ENCODE measurements around the gene SCARF2. TPM values are rescaled to one million over a fixed set of nuclear protein-coding genes. Genes with fewer than 3 reads are reported as not detected.

The SCARF2 gene
- total and polyA plus RNA-seq, 3 donors from 2014 or later, result 3.3 to 12.3 (median 10.4) TPM

- Histone ChIP-seq H3K27me3 (no peaks in the 10 kb centered on the region), H3K4me3 (no peak overlapping the region), H3K9me3 (no peaks in the 10 kb centered on the region), H3K36me3 (ENCODE audit: low read depth, missing control alignments) (no peaks in the 10 kb centered on the region), H3K27ac (no peak overlapping the region), H3K4me1 (peaks cover 3% of the 10 kb centered on the region)
- intact Hi-C loops (cut with DNase I; ENCODE audit: low total_unique reads), result no loop called here
- 66 to 90% methylated on average over 3 of the region's 3 CpGs for WGBS, 2 donors
- no peak for DNase-seq
- no peak for TF ChIP-seq POLR2A (IDR thresholded peaks at IDR 0.05)
- TF ChIP-seq CTCF (IDR thresholded peaks at IDR 0.05), result no peak
Observed at GRCh38 chr22:20459152-20459542, 21.5 kb upstream of the SCARF2 start.

DNA sequence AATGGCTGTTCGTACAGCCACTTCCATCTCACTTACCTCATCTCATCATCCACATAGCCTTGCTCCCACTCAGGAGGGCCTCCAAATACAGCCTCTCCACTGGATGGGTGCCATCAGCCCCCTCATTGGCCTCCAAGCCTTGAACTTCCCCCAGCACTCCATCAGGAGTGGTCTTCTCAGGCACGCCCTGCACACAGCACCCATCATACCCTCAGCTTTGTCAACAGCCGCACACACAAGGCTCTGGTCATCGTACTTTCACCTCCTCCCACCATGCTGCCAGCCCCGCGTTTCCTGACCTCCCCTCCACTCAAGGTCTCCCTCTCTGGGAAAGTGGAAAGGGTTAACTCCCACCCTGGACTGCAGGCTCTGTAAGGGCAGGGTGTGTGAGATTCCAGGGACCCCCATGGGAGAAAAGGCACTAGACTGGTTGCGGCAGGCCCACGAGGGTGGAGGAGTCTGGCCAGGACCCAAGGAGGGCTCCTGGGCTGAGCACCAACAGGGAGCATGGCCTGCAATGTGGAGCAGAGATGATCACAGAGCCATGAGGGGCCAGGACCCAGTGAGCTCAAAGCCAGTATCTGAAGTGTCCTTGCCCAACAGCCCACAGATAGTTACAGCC, 21.0 kb upstream of the SCARF2 start:
- Histone ChIP-seq H3K36me3 (ENCODE audit: low read depth, missing control alignments) (no peaks in the 10 kb centered on the region), H3K9me3 (no peaks in the 10 kb centered on the region), H3K27me3 (no peaks in the 10 kb centered on the region), H3K4me3 (no peak overlapping the region), H3K27ac (no peak overlapping the region), H3K4me1 (peaks cover 3% of the 10 kb centered on the region)
- intact Hi-C loops (cut with DNase I; ENCODE audit: low total_unique reads), result no loop called here
- TF ChIP-seq POLR2A (IDR thresholded peaks at IDR 0.05) (no peak), CTCF (IDR thresholded peaks at IDR 0.05) (no peak)
- no peak for DNase-seq
- 60 to 87% methylated on average over 6 to 8 of the region's 8 CpGs for WGBS, 2 donors

DNA sequence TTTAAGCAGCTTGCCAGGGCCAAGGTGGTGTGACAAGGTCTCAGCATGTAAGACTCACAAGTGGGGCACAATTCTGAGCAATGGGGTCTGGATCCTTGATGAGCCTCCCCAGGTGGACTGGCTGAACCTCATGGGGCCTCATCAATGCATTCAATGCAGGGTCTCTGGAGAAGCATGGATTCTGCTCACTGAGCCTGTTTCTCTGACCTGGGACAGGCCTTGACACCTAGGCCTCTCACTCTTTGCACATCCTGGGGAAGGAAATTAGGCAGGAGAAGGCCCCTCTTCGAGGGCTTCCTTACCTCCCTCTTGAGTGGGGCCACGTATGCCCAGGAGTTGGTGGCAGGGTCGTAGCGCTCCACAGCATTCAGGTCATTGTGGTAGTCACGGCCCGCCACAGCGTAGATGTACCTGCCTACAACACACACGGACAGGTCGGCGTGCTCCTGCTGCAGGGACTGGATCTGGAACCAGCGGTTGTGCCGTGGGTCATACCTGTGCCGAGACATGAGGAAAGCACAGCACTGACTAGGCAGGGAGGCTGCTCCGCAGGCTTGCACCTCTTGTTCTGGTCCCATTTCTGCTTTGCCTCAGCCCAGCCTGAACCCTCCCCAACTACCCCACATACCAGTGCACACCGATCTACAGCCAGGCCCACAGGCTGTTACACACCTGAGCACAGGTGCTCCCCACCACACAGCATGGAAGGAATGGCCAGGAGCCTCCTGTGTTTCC, 20.0 kb upstream of the SCARF2 start:
- Histone ChIP-seq H3K27ac (no peak overlapping the region), H3K27me3 (no peaks in the 10 kb centered on the region), H3K4me3 (no peak overlapping the region), H3K36me3 (ENCODE audit: low read depth, missing control alignments) (no peaks in the 10 kb centered on the region), H3K4me1 (peaks cover 3% of the 10 kb centered on the region), H3K9me3 (no peaks in the 10 kb centered on the region)
- whole genome bisulfite sequencing, 2 donors, result 88 to 95% methylated on average over 4 to 15 of the region's 15 CpGs
- intact Hi-C loops (cut with DNase I; ENCODE audit: low total_unique reads), result no loop called here
- DNase-seq, result no peak
- TF ChIP-seq CTCF (IDR thresholded peaks at IDR 0.05), result no peak
- no peak for TF ChIP-seq POLR2A (IDR thresholded peaks at IDR 0.05)

DNA sequence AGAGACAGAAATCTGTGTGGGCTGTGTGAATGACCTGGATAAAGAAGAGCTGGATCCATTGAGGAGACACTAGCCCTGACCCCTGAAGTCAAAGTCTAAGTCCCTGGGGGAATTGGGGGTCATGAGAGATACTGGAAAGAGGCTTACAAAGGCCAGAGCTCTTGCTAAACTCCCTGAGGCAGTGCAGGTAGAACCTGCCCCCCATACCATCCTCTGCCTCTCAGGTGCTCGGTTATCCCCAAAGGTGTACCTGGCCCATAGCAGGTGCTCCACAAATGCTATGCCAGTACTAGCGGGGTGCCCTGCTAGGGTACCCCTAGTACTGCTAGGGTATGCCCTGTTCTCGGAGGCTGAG, 19.1 kb upstream of the SCARF2 start:
- no peak for DNase-seq
- no peak overlapping the region for H3K4me3 ChIP-seq
- H3K27ac ChIP-seq, result no peak overlapping the region
- intact Hi-C loops (cut with DNase I; ENCODE audit: low total_unique reads), result no loop called here
- H3K36me3 ChIP-seq (ENCODE audit: low read depth, missing control alignments), result no peaks in the 10 kb centered on the region
- 86 to 89% methylated on average over 3 of the region's 3 CpGs for WGBS, 2 donors
- TF ChIP-seq CTCF (IDR thresholded peaks at IDR 0.05), result no peak
- TF ChIP-seq POLR2A (IDR thresholded peaks at IDR 0.05), result no peak
- H3K9me3 ChIP-seq, result no peaks in the 10 kb centered on the region
- peaks cover 3% of the 10 kb centered on the region for H3K4me1 ChIP-seq
- no peaks in the 10 kb centered on the region for H3K27me3 ChIP-seq

All from testis (tissue), 3 donors.